Measurements from ENCODE around the gene UNC93A.

Gene UNC93A

GRCh38 chr6:167294651-167295494 lies 3.8 kb downstream of the UNC93A start:
- H2AFZ ChIP-seq (ENCODE audit: low read length, unreplicated experiment): no peak overlapping the region
- no peaks in the 10 kb centered on the region for H3K4me1 ChIP-seq (ENCODE audit: control insufficient read depth, insufficient read depth, low read length, unreplicated experiment)
- H3K27me3 ChIP-seq (ENCODE audit: insufficient read depth, low read length): no peaks in the 10 kb centered on the region
- H3K27ac ChIP-seq (ENCODE audit: low read depth, low read length): no peak overlapping the region
- no peaks in the 10 kb centered on the region for H3K79me2 ChIP-seq (ENCODE audit: control insufficient read depth, insufficient read depth, low read length, unreplicated experiment)
- no peaks in the 10 kb centered on the region for H3K36me3 ChIP-seq (ENCODE audit: insufficient read depth, low read length)
- H3K4me3 ChIP-seq (ENCODE audit: low read depth, low read length): no peak overlapping the region

DNA sequence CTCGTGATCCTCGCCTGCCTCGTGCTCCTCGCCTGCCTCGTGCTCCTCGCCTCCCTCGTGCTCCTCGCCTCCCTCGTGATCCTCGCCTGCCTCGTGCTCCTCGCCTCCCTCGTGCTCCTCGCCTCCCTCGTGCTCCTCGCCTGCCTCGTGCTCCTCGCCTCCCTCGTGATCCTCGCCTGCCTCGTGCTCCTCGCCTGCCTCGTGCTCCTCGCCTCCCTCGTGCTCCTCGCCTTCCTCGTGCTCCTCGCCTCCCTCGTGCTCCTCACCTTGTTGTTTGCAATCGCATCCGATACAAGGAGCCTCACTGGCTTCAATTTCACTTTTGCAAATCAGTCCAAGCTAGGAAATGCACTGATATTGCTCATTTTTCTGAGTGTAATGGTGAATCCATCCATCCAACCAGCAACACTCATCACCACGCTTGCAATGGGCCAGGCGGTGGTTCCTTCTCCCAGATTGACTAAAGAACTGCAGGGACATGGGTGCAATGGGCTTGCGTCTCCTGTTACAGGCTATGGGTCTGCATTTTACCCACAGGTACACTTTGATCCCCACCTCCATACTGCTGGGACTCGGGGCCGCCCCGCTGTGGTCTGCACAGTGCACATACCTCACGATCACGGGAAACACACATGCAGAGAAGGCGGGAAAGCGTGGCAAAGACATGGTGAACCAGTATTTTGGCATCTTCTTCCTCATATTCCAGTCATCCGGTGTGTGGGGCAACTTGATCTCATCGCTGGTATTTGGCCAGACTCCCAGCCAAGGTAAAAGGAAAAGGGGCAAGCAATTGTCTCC lies 4.6 kb downstream of the UNC93A start:
- H3K4me1 ChIP-seq (ENCODE audit: control insufficient read depth, insufficient read depth, low read length, unreplicated experiment): no peaks in the 10 kb centered on the region
- no peaks in the 10 kb centered on the region for H3K79me2 ChIP-seq (ENCODE audit: control insufficient read depth, insufficient read depth, low read length, unreplicated experiment)
- H2AFZ ChIP-seq (ENCODE audit: low read length, unreplicated experiment): no peak overlapping the region
- H3K4me3 ChIP-seq (ENCODE audit: low read depth, low read length): no peak overlapping the region
- H3K27me3 ChIP-seq (ENCODE audit: insufficient read depth, low read length): no peaks in the 10 kb centered on the region
- H3K27ac ChIP-seq (ENCODE audit: low read depth, low read length): no peak overlapping the region
- H3K36me3 ChIP-seq (ENCODE audit: insufficient read depth, low read length): no peaks in the 10 kb centered on the region

- H3K36me3 ChIP-seq (ENCODE audit: insufficient read depth, low read length): no peaks in the 10 kb centered on the region
- H3K79me2 ChIP-seq (ENCODE audit: control insufficient read depth, insufficient read depth, low read length, unreplicated experiment): no peaks in the 10 kb centered on the region
- H3K27ac ChIP-seq (ENCODE audit: low read depth, low read length): no peak overlapping the region
- H3K27me3 ChIP-seq (ENCODE audit: insufficient read depth, low read length): no peaks in the 10 kb centered on the region
- H3K4me1 ChIP-seq (ENCODE audit: control insufficient read depth, insufficient read depth, low read length, unreplicated experiment): no peaks in the 10 kb centered on the region
- H3K4me3 ChIP-seq (ENCODE audit: low read depth, low read length): no peak overlapping the region
- H2AFZ ChIP-seq (ENCODE audit: low read length, unreplicated experiment): no peak overlapping the region
Measured at GRCh38 chr6:167296293-167296690, 5.2 kb downstream of the UNC93A start.

DNA sequence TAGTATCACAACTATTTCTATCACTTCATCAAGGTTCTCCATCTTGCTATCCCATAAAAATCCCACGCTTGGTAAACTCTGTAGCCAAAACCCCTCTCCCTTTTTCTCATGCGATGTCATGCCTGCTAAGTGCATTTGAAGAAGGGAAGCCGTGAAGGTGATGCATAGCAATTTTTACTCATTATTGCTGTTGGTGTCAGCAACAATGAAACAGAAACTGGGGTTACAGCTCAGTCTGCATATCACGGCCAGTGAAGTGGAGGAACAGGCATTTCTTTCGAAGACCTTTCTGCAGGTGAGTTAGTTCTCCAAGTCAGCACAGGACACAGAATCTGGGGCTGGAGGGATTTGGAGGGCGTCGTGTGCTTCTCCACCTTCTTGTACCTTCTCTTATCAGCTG lies 5.8 kb downstream of the UNC93A start:
- Histone ChIP-seq H3K4me3 (ENCODE audit: low read depth, low read length) (no peak overlapping the region), H3K36me3 (ENCODE audit: insufficient read depth, low read length) (no peaks in the 10 kb centered on the region), H2AFZ (ENCODE audit: low read length, unreplicated experiment) (no peak overlapping the region), H3K27ac (ENCODE audit: low read depth, low read length) (no peak overlapping the region), H3K27me3 (ENCODE audit: insufficient read depth, low read length) (no peaks in the 10 kb centered on the region), H3K79me2 (ENCODE audit: control insufficient read depth, insufficient read depth, low read length, unreplicated experiment) (no peaks in the 10 kb centered on the region), H3K4me1 (ENCODE audit: control insufficient read depth, insufficient read depth, low read length, unreplicated experiment) (no peaks in the 10 kb centered on the region)

- Histone ChIP-seq H3K4me1 (ENCODE audit: control insufficient read depth, insufficient read depth, low read length, unreplicated experiment) (no peaks in the 10 kb centered on the region), H2AFZ (ENCODE audit: low read length, unreplicated experiment) (no peak overlapping the region), H3K4me3 (ENCODE audit: low read depth, low read length) (no peak overlapping the region), H3K36me3 (ENCODE audit: insufficient read depth, low read length) (no peaks in the 10 kb centered on the region), H3K27ac (ENCODE audit: low read depth, low read length) (no peak overlapping the region), H3K79me2 (ENCODE audit: control insufficient read depth, insufficient read depth, low read length, unreplicated experiment) (no peaks in the 10 kb centered on the region), H3K27me3 (ENCODE audit: insufficient read depth, low read length) (no peaks in the 10 kb centered on the region)
Measured at GRCh38 chr6:167298127-167298526, 7.0 kb downstream of the UNC93A start.

- Histone ChIP-seq H3K4me3 (ENCODE audit: low read depth, low read length) (no peak overlapping the region), H3K27ac (ENCODE audit: low read depth, low read length) (no peak overlapping the region), H3K79me2 (ENCODE audit: control insufficient read depth, insufficient read depth, low read length, unreplicated experiment) (no peaks in the 10 kb centered on the region), H3K27me3 (ENCODE audit: insufficient read depth, low read length) (no peaks in the 10 kb centered on the region), H3K4me1 (ENCODE audit: control insufficient read depth, insufficient read depth, low read length, unreplicated experiment) (no peaks in the 10 kb centered on the region), H3K36me3 (ENCODE audit: insufficient read depth, low read length) (no peaks in the 10 kb centered on the region), H2AFZ (ENCODE audit: low read length, unreplicated experiment) (no peak overlapping the region)
Measured at GRCh38 chr6:167299641-167300308, 8.7 kb downstream of the UNC93A start.

GRCh38 chr6:167300902-167301777 lies 10.0 kb downstream of the UNC93A start:
- no peak overlapping the region for H3K27ac ChIP-seq (ENCODE audit: low read depth, low read length)
- H3K4me1 ChIP-seq (ENCODE audit: control insufficient read depth, insufficient read depth, low read length, unreplicated experiment): no peaks in the 10 kb centered on the region
- no peak overlapping the region for H3K4me3 ChIP-seq (ENCODE audit: low read depth, low read length)
- no peaks in the 10 kb centered on the region for H3K27me3 ChIP-seq (ENCODE audit: insufficient read depth, low read length)
- no peaks in the 10 kb centered on the region for H3K79me2 ChIP-seq (ENCODE audit: control insufficient read depth, insufficient read depth, low read length, unreplicated experiment)
- no peaks in the 10 kb centered on the region for H3K36me3 ChIP-seq (ENCODE audit: insufficient read depth, low read length)
- H2AFZ ChIP-seq (ENCODE audit: low read length, unreplicated experiment): no peak overlapping the region

- no peak overlapping the region for H2AFZ ChIP-seq (ENCODE audit: low read length, unreplicated experiment)
- H3K79me2 ChIP-seq (ENCODE audit: control insufficient read depth, insufficient read depth, low read length, unreplicated experiment): no peaks in the 10 kb centered on the region
- H3K4me3 ChIP-seq (ENCODE audit: low read depth, low read length): no peak overlapping the region
- no peaks in the 10 kb centered on the region for H3K4me1 ChIP-seq (ENCODE audit: control insufficient read depth, insufficient read depth, low read length, unreplicated experiment)
- no peaks in the 10 kb centered on the region for H3K36me3 ChIP-seq (ENCODE audit: insufficient read depth, low read length)
- H3K27ac ChIP-seq (ENCODE audit: low read depth, low read length): no peak overlapping the region
- H3K27me3 ChIP-seq (ENCODE audit: insufficient read depth, low read length): no peaks in the 10 kb centered on the region
Measured at GRCh38 chr6:167302074-167302473, 11.0 kb downstream of the UNC93A start.

GRCh38 chr6:167302796-167303195 lies 11.7 kb downstream of the UNC93A start:
- H3K4me3 ChIP-seq (ENCODE audit: low read depth, low read length): no peak overlapping the region
- no peak overlapping the region for H3K27ac ChIP-seq (ENCODE audit: low read depth, low read length)
- no peaks in the 10 kb centered on the region for H3K4me1 ChIP-seq (ENCODE audit: control insufficient read depth, insufficient read depth, low read length, unreplicated experiment)
- no peaks in the 10 kb centered on the region for H3K27me3 ChIP-seq (ENCODE audit: insufficient read depth, low read length)
- H3K79me2 ChIP-seq (ENCODE audit: control insufficient read depth, insufficient read depth, low read length, unreplicated experiment): no peaks in the 10 kb centered on the region
- H3K36me3 ChIP-seq (ENCODE audit: insufficient read depth, low read length): no peaks in the 10 kb centered on the region
- H2AFZ ChIP-seq (ENCODE audit: low read length, unreplicated experiment): no peak overlapping the region
